ENCODE results near the gene KRTAP9-2.
"Not testable (repeated sequence)": the region's sequence is repeated elsewhere in the genome, so short reads cannot be mapped to it uniquely, and the experiment has no call there.

The KRTAP9-2 gene

GRCh38 chr17:41237116-41237515 is 10.7 kb downstream of the KRTAP9-2 start:
- DNase-seq, result not testable (repeated sequence)

- DNase-seq, result not testable (repeated sequence)
Observed at GRCh38 chr17:41237949-41238437, 11.5 kb downstream of the KRTAP9-2 start, which contains the start of gene KRTAP9-8. KRTAP9-8 (plus strand) TSS chr17:41237999; CDS start chr17:41238052, 53 bp downstream.

- not testable (repeated sequence) for DNase-seq
Observed at GRCh38 chr17:41246995-41247787, 20.7 kb downstream of the KRTAP9-2 start.

- DNase-seq, result not testable (repeated sequence)
Observed at GRCh38 chr17:41249637-41250240, 23.3 kb downstream of the KRTAP9-2 start, which contains the start of gene KRTAP9-4. KRTAP9-4 (plus strand) TSS chr17:41249687; CDS start chr17:41249721, 34 bp downstream.

GRCh38 chr17:41251261-41251660 is 24.8 kb downstream of the KRTAP9-2 start:
- DNase-seq, result no peak

GRCh38 chr17:41254861-41255260 is 28.4 kb downstream of the KRTAP9-2 start:
- DNase-seq, result no peak

- not testable (repeated sequence) for DNase-seq
Observed at GRCh38 chr17:41255381-41256290, 29.2 kb downstream of the KRTAP9-2 start, which contains the start of gene KRTAP9-9. KRTAP9-9 (plus strand) TSS chr17:41255384.

- no peak for DNase-seq
Observed at GRCh38 chr17:41256291-41256685, 29.8 kb downstream of the KRTAP9-2 start.

GRCh38 chr17:41258406-41258805 is 32.0 kb downstream of the KRTAP9-2 start:
- DNase-seq, result no peak

GRCh38 chr17:41263212-41263611 is 36.8 kb downstream of the KRTAP9-2 start:
- DNase-seq, result no peak

- no peak for DNase-seq
Observed at GRCh38 chr17:41264599-41264998, 38.2 kb downstream of the KRTAP9-2 start.

GRCh38 chr17:41265078-41265477 is 38.6 kb downstream of the KRTAP9-2 start, which contains the start of gene KRTAP9-6:
KRTAP9-6 (plus strand) TSS chr17:41265378; CDS start chr17:41265378, 0 bp downstream.
- DNase-seq, result no peak

- DNase-seq, result no peak
Observed at GRCh38 chr17:41267711-41268110, 41.3 kb downstream of the KRTAP9-2 start.

GRCh38 chr17:41271323-41271722 is 44.9 kb downstream of the KRTAP9-2 start:
- DNase-seq, result not testable (repeated sequence)

GRCh38 chr17:41271858-41272257 is 45.4 kb downstream of the KRTAP9-2 start:
- DNase-seq, result no peak

GRCh38 chr17:41275648-41276190 is 49.3 kb downstream of the KRTAP9-2 start, which contains the start of gene KRTAP9-7:
KRTAP9-7 (plus strand) TSS chr17:41275698; CDS start chr17:41275698, 0 bp downstream.
- not testable (repeated sequence) for DNase-seq
